GM12878 (cell line): ENCODE data around the gene ARHGEF35.
"Not testable (repeated sequence)": the region's sequence is repeated elsewhere in the genome, so short reads cannot be mapped to it uniquely, and the experiment has no call there.

ENCODE experiments used
- BACH1 ChIP-seq: fragments of 450-650 bp; IDR thresholded peaks from 2 replicates; pipeline ENCODE4 v1.6.1; 2017; ENCODE audit warnings: mild to moderate bottlenecking, borderline replicate concordance
- CREB1 ChIP-seq: IDR thresholded peaks from 2 replicates; pipeline ENCODE4 v1.6.1; 2012; ENCODE audit warnings: low read depth, mild to moderate bottlenecking, inconsistent platforms
- EP300 ChIP-seq, 2 experiments: fragments of 150-350 bp in 1 of 2; IDR thresholded peaks; 2 replicates each; pipeline ENCODE4 v1.6.1; 2011 to 2012; ENCODE audit warnings: low read depth in 2 of 2, low read length in 2 of 2, borderline replicate concordance in 1 of 2, improper control_type of control experiment in 1 of 2, inconsistent platforms in 1 of 2; ENCODE audit not compliant: control insufficient read depth in 1 of 2
- ESRRA ChIP-seq: IDR thresholded peaks from 2 replicates; pipeline ENCODE4 v1.6.1; 2012; ENCODE audit warnings: mild to moderate bottlenecking, low read length, improper control_type of control experiment
- EZH2 ChIP-seq: IDR thresholded peaks from 2 replicates; pipeline ENCODE4 v1.6.1; 2012; ENCODE audit warnings: low read depth, mild to moderate bottlenecking, control low read depth, inconsistent platforms, low read length, borderline replicate concordance; ENCODE audit not compliant: control insufficient read depth
- GABPA ChIP-seq: IDR thresholded peaks from 2 replicates; pipeline ENCODE4 v1.6.1; 2014; ENCODE audit warnings: antibody characterized with exemption, low read depth, mild to moderate bottlenecking, inconsistent platforms
- JUND ChIP-seq: IDR thresholded peaks from 2 replicates; pipeline ENCODE4 v1.6.1; 2012; ENCODE audit warnings: low read depth, mild to moderate bottlenecking, low read length, improper control_type of control experiment, moderate library complexity
- NR2C2 ChIP-seq: IDR thresholded peaks from 2 replicates; pipeline ENCODE4 v1.6.1; 2011; ENCODE audit warnings: borderline replicate concordance, low read depth; ENCODE audit not compliant: control insufficient read depth, insufficient read length
- POLR2AphosphoS5 ChIP-seq: IDR thresholded peaks from 2 replicates; pipeline ENCODE4 v1.6.1; 2011; ENCODE audit warnings: mild to moderate bottlenecking, low read length, inconsistent platforms
- RB1 ChIP-seq: fragments of 450-650 bp; formaldehyde crosslinking; IDR thresholded peaks from 2 replicates; pipeline ENCODE4 v1.6.1; 2017; ENCODE audit warnings: mild to moderate bottlenecking, borderline replicate concordance
- SIN3A ChIP-seq: IDR thresholded peaks from 2 replicates; pipeline ENCODE4 v1.6.1; 2012; ENCODE audit warnings: low read depth, low read length, improper control_type of control experiment
- ZNF384 ChIP-seq: IDR thresholded peaks from 2 replicates; pipeline ENCODE4 v1.6.1; 2012; ENCODE audit warnings: low read depth, mild to moderate bottlenecking, low read length, improper control_type of control experiment, borderline replicate concordance
- TF ChIP-seq, protein P1 (sequence below), 3 experiments: IDR thresholded peaks in 2 of 3; conservative IDR thresholded peaks in 1 of 3; 2 replicates each; pipeline ENCODE4 v1.5.1; 2011; ENCODE audit warnings: low read depth in 3 of 3, low read length in 3 of 3, mild to moderate bottlenecking in 3 of 3, control low read depth in 2 of 3, moderate library complexity in 2 of 3, inconsistent platforms in 1 of 3, mixed read lengths in 1 of 3; ENCODE audit not compliant: control insufficient read depth in 2 of 3, insufficient read depth in 1 of 3; ENCODE audit errors: extremely low read depth in 1 of 3

DNA sequence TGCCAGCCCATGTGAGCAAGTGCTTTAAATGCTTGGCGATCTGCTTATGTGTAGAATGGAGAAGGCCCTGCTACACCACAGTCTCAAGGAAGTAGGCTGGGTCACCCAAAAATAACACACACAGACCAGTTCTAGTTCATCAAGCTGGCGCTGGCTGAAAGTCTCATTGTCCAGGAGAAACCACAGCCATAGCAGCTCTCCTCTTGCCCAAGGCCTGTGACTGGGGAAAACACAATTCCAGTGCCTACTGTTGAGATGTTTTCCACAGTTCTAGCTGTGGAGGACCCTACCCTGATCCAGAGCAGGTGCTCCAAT is 16.5 kb downstream of the ARHGEF35 start:
- TF ChIP-seq SIN3A; CREB1; EZH2; RB1; BACH1; GABPA; ESRRA; EP300 (IDR thresholded peaks at IDR 0.05; ENCODE audit: borderline replicate concordance in 1 of 2, control insufficient read depth in 1 of 2, low read depth in 2 of 2, low read length in 2 of 2); NR2C2; JUND; ZNF384; POLR2AphosphoS5: not testable (repeated sequence)
- TF ChIP-seq, protein P1, sequence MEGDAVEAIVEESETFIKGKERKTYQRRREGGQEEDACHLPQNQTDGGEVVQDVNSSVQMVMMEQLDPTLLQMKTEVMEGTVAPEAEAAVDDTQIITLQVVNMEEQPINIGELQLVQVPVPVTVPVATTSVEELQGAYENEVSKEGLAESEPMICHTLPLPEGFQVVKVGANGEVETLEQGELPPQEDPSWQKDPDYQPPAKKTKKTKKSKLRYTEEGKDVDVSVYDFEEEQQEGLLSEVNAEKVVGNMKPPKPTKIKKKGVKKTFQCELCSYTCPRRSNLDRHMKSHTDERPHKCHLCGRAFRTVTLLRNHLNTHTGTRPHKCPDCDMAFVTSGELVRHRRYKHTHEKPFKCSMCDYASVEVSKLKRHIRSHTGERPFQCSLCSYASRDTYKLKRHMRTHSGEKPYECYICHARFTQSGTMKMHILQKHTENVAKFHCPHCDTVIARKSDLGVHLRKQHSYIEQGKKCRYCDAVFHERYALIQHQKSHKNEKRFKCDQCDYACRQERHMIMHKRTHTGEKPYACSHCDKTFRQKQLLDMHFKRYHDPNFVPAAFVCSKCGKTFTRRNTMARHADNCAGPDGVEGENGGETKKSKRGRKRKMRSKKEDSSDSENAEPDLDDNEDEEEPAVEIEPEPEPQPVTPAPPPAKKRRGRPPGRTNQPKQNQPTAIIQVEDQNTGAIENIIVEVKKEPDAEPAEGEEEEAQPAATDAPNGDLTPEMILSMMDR (IDR thresholded peaks at IDR 0.05 in 2 of 3, conservative IDR thresholded peaks at IDR 0.05 in 1 of 3; ENCODE audit: control insufficient read depth in 2 of 3, extremely low read depth in 1 of 3, insufficient read depth in 1 of 3, low read depth in 3 of 3, low read length in 3 of 3), result not testable (repeated sequence)
